Measurements from ENCODE around the gene DIPK1C.

DNA sequence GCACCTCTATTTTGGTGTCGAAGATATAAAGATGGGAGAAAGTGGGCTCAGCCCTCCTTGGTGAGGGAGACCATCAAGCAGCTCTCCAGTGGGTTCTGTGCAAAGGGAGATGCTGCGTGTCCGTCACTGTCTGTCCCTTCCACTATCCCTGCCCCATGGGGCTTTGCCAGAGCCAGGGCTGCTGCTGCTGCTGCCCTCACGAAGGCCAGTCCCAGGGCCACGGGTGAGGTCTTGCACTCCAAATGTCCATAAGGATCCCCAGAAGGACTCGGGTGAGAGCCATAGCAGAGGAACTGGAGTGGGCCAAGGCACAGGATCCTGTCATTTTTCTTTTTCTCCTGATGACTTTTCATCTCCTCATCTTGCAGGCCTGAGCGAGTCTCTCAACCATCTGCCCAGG, 3.7 kb upstream of the DIPK1C start:
- TF ChIP-seq CHD2 (IDR thresholded peaks at IDR 0.05; ENCODE audit: borderline replicate concordance, low read depth, low read length) (no peak), MYC (IDR thresholded peaks at IDR 0.05; ENCODE audit: insufficient read depth, insufficient read length, insufficient replicate concordance, low read length, severe bottlenecking) (no peak), TAF1 (IDR thresholded peaks at IDR 0.05; ENCODE audit: borderline replicate concordance, low read depth, low read length) (no peak), SP1 (IDR thresholded peaks at IDR 0.05; ENCODE audit: low read depth, low read length) (no peak), CHD4 (IDR thresholded peaks at IDR 0.05) (no peak), YBX1 (IDR thresholded peaks at IDR 0.05) (no peak), SIN3A (IDR thresholded peaks at IDR 0.05; ENCODE audit: low read depth, low read length) (no peak), EP300 (IDR thresholded peaks at IDR 0.05; ENCODE audit: borderline replicate concordance in 1 of 2, control insufficient read depth in 1 of 2, low read depth in 2 of 2, low read length in 2 of 2) (no peak)
- TF ChIP-seq, protein P1, sequence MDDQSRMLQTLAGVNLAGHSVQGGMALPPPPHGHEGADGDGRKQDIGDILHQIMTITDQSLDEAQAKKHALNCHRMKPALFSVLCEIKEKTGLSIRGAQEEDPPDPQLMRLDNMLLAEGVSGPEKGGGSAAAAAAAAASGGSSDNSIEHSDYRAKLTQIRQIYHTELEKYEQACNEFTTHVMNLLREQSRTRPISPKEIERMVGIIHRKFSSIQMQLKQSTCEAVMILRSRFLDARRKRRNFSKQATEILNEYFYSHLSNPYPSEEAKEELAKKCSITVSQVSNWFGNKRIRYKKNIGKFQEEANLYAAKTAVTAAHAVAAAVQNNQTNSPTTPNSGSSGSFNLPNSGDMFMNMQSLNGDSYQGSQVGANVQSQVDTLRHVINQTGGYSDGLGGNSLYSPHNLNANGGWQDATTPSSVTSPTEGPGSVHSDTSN (IDR thresholded peaks at IDR 0.05; ENCODE audit: insufficient replicate concordance, low read depth, low read length) = no peak
- TF ChIP-seq, protein P2, sequence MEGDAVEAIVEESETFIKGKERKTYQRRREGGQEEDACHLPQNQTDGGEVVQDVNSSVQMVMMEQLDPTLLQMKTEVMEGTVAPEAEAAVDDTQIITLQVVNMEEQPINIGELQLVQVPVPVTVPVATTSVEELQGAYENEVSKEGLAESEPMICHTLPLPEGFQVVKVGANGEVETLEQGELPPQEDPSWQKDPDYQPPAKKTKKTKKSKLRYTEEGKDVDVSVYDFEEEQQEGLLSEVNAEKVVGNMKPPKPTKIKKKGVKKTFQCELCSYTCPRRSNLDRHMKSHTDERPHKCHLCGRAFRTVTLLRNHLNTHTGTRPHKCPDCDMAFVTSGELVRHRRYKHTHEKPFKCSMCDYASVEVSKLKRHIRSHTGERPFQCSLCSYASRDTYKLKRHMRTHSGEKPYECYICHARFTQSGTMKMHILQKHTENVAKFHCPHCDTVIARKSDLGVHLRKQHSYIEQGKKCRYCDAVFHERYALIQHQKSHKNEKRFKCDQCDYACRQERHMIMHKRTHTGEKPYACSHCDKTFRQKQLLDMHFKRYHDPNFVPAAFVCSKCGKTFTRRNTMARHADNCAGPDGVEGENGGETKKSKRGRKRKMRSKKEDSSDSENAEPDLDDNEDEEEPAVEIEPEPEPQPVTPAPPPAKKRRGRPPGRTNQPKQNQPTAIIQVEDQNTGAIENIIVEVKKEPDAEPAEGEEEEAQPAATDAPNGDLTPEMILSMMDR (IDR thresholded peaks at IDR 0.05 in 2 of 3, conservative IDR thresholded peaks at IDR 0.05 in 1 of 3; ENCODE audit: control insufficient read depth in 2 of 3, extremely low read depth in 1 of 3, insufficient read depth in 1 of 3, low read depth in 3 of 3, low read length in 3 of 3) = no peak
- TF ChIP-seq, protein P3, sequence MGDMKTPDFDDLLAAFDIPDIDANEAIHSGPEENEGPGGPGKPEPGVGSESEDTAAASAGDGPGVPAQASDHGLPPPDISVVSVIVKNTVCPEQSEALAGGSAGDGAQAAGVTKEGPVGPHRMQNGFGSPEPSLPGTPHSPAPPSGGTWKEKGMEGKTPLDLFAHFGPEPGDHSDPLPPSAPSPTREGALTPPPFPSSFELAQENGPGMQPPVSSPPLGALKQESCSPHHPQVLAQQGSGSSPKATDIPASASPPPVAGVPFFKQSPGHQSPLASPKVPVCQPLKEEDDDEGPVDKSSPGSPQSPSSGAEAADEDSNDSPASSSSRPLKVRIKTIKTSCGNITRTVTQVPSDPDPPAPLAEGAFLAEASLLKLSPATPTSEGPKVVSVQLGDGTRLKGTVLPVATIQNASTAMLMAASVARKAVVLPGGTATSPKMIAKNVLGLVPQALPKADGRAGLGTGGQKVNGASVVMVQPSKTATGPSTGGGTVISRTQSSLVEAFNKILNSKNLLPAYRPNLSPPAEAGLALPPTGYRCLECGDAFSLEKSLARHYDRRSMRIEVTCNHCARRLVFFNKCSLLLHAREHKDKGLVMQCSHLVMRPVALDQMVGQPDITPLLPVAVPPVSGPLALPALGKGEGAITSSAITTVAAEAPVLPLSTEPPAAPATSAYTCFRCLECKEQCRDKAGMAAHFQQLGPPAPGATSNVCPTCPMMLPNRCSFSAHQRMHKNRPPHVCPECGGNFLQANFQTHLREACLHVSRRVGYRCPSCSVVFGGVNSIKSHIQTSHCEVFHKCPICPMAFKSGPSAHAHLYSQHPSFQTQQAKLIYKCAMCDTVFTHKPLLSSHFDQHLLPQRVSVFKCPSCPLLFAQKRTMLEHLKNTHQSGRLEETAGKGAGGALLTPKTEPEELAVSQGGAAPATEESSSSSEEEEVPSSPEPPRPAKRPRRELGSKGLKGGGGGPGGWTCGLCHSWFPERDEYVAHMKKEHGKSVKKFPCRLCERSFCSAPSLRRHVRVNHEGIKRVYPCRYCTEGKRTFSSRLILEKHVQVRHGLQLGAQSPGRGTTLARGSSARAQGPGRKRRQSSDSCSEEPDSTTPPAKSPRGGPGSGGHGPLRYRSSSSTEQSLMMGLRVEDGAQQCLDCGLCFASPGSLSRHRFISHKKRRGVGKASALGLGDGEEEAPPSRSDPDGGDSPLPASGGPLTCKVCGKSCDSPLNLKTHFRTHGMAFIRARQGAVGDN (IDR thresholded peaks at IDR 0.05) = no peak
